Right lobe of liver (tissue), 6 donors: ENCODE data around the gene PET100. TPM values are rescaled to one million over a fixed set of nuclear protein-coding genes. Genes with fewer than 3 reads are reported as not detected.

Experiments
- ATAC-seq, 4 donors: fragments of 200-7000 bp; cut with Tn5 transposase; one replicate each; pipeline ENCODE4 v1.9.1; 2020; ENCODE audit warnings: mild to moderate bottlenecking in 4 of 4, moderate library complexity in 4 of 4
- DNase-seq, 3 donors: peaks; one replicate each; pipeline ENCODE4 v3.0.0-alpha.2; 2020
- H3K27ac ChIP-seq, 3 donors: fragments of 200-600 bp; one replicate each; pipeline ENCODE4 v1.8.0; 2022
- H3K27me3 ChIP-seq, 2 donors: fragments of 200-600 bp; one replicate each; pipeline ENCODE4 v1.8.0; 2022
- H3K36me3 ChIP-seq, 4 donors: fragments of 200-600 bp; sonication (generic) in 1 of 4; one replicate each; pipeline versions ENCODE4 v1.5.1 to v1.8.0; 2017 to 2022; ENCODE audit warnings: control low read depth in 1 of 4
- H3K4me1 ChIP-seq, 4 donors: fragments of 200-600 bp; sonication (generic) in 1 of 4; one replicate each; pipeline versions ENCODE4 v1.5.1 to v1.8.0; 2017 to 2022; ENCODE audit warnings: control low read depth in 1 of 4
- H3K4me3 ChIP-seq, 3 donors: fragments of 200-600 bp; one replicate each; pipeline ENCODE4 v1.8.0; 2022
- H3K9me3 ChIP-seq, 4 donors: fragments of 200-600 bp; sonication (generic) in 1 of 4; one replicate each; pipeline versions ENCODE4 v1.5.1 to v1.8.0; 2017 to 2022; ENCODE audit warnings: control low read depth in 1 of 4
- POLR2A ChIP-seq: fragments of 450-650 bp; IDR thresholded peaks from one replicate; pipeline ENCODE4 v1.6.1; 2017; ENCODE audit warnings: antibody characterized with exemption, mild to moderate bottlenecking
- WGBS: methylation state at CpG from one replicate; pipeline ENCODE4 v1.1.6; 2018; ENCODE audit warnings: low coverage, low lambda C conversion rate; ENCODE audit not compliant: insufficient coverage; ENCODE audit errors: missing lambda C conversion rate; 5-methylcytosine and 5-hydroxymethylcytosine counted together
- intact Hi-C, 2 donors: fragments of 100-400 bp; cut with DNase I; formaldehyde crosslinking; loops; one replicate each; pipeline versions ENCODE4 v1.11.2 to v1.14.1; 2022
- total RNA-seq, 6 experiments: library from RNA; depleted of rRNA in 2 of 6; stranded (reverse); fragments of >200 nt in 2 of 6; fragmentation: NEBNext Ultra II Directional in 3 of 6; extraction: Animal tissue kit (Norgen Biotek cat#: 25700) in 3 of 6; gene quantifications; one replicate each; pipeline versions ENCODE4 v1.1.0 to v1.2.4, GENCODE V29; 2016 to 2023
- TF ChIP-seq, protein P1 (sequence below), 4 donors: fragments of 200-600 bp in 3 of 4; fragments of 450-650 bp in 1 of 4; IDR thresholded peaks; one replicate each; pipeline versions ENCODE4 v1.5.1 to v1.8.0; 2016 to 2022; ENCODE audit warnings: antibody characterized with exemption in 4 of 4, mild to moderate bottlenecking in 2 of 4
- donor health status: DM: no; HTN: yes; CAD: no.
- donor health status: DM: no; HTN: no; CAD: no.
- donor health status: DM: no; HTN: no; CAD: no.
- donor health status: DM: no; HTN: yes; CAD: no.
- donor health status: DM: no; HTN: yes; CAD: no.

The PET100 gene
- total RNA-seq, 6 experiments from 2014 or later = 6.8 to 83.9 (median 56.5) TPM

DNA sequence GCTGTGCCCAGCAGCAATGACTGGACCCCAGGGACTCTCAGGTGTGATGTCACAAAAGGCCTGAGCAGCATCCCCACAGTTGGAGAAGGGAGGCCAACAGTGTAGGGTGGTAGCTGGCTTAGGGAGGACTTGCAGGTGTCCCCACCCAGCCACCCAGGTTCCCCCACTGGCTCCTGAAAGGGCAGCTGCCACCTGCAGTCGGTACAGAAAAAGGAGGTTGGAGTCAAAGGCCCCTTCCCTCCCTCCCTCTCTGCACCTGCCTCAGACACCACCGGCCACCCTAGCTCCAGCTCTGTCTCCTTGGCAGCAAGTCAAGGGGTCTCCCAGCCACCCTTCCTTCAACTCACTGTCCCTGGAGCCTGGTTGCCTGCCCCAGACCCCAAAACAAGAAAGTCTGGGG is 4.1 kb downstream of the PET100 start, which contains the start of gene PCP2:
Gene PCP2, minus strand, starts transcription at position 22 of the 400 bp plus-strand sequence. CDS start 262 bp downstream, outside the sequence.
- Histone ChIP-seq H3K9me3 (no peaks in the 10 kb centered on the region), H3K4me1 (peaks cover 0 to 15% (median under 1%) of the 10 kb centered on the region in 4 donors), H3K36me3 (no peaks in the 10 kb centered on the region), H3K4me3 (no peak within 1 kb of the TSS), H3K27ac (no peak within 1 kb of the TSS), H3K27me3 (no peaks in the 10 kb centered on the region)
- TF ChIP-seq, protein P1, sequence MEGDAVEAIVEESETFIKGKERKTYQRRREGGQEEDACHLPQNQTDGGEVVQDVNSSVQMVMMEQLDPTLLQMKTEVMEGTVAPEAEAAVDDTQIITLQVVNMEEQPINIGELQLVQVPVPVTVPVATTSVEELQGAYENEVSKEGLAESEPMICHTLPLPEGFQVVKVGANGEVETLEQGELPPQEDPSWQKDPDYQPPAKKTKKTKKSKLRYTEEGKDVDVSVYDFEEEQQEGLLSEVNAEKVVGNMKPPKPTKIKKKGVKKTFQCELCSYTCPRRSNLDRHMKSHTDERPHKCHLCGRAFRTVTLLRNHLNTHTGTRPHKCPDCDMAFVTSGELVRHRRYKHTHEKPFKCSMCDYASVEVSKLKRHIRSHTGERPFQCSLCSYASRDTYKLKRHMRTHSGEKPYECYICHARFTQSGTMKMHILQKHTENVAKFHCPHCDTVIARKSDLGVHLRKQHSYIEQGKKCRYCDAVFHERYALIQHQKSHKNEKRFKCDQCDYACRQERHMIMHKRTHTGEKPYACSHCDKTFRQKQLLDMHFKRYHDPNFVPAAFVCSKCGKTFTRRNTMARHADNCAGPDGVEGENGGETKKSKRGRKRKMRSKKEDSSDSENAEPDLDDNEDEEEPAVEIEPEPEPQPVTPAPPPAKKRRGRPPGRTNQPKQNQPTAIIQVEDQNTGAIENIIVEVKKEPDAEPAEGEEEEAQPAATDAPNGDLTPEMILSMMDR (IDR thresholded peaks at IDR 0.05) = no peak
- no CpG with 5 or more reads among the region's 2 CpGs for WGBS
- ATAC-seq (no peak), DNase-seq (no peak)
- intact Hi-C loops = no loop called here

DNA sequence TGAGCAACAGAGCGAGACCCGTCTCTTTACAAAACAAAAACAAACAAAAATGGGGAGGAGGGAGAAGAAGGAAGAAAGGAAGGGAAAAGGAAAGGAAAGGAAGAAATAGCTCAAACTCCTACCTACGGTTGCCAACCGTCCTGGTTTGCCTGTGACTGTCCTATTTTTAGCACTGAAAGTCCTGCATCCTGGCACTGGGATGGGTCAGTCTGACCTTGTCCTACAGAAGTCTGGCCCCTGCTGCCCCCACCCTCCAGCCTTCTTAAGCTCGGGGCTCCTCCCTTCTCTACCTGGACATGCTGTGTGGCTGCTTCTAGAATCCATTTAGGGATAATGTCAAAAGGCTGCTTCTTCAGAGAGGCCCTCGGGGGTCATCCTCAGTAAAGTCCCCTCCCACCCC is 6.1 kb downstream of the PET100 start:
- intact Hi-C loops = no loop called here
- ATAC-seq (no peak), DNase-seq (no peak)
- Histone ChIP-seq H3K27ac (no peak overlapping the region), H3K4me1 (peaks cover 0 to 6% (median 0%) of the 10 kb centered on the region in 4 donors), H3K4me3 (no peak overlapping the region), H3K27me3 (no peaks in the 10 kb centered on the region), H3K36me3 (no peaks in the 10 kb centered on the region), H3K9me3 (no peaks in the 10 kb centered on the region)
- WGBS = 51% methylated on average over 4 of the region's 6 CpGs
- no peak for TF ChIP-seq POLR2A
- TF ChIP-seq, protein P1 (IDR thresholded peaks at IDR 0.05) = no peak

DNA sequence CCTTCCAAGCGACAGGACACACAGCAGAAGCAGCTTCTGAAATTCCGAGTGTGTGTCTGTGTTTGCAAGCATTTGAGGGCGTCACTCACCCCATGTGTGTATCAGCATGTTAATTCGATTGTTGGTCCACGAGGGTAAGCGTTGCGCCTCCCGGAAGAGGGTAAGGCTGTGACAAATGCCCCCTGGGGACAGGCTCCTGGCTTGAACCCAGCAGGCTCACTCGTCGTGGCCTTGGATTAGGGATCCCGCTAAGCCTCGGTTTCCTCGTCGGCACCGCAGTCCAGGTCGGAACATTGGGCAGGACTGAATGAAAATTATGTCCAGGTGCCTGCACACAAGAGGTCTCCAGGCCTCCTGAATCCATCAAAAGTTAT is 6.7 kb downstream of the PET100 start:
- ATAC-seq (no peak), DNase-seq (peak in 1 of 3 donors; percentile 56)
- Histone ChIP-seq H3K27me3 (no peaks in the 10 kb centered on the region), H3K4me3 (peak overlapping the region; percentile 77 to 82 (median 79)), H3K27ac (peak overlapping the region in 1 of 3 donors; percentile 77), H3K36me3 (no peaks in the 10 kb centered on the region), H3K9me3 (no peaks in the 10 kb centered on the region), H3K4me1 (peaks cover 0 to 4% (median 0%) of the 10 kb centered on the region in 4 donors)
- no peak for TF ChIP-seq POLR2A
- TF ChIP-seq, protein P1 (IDR thresholded peaks at IDR 0.05) = no peak
- intact Hi-C loops = no loop called here
- 81% methylated on average over 3 of the region's 16 CpGs for WGBS

DNA sequence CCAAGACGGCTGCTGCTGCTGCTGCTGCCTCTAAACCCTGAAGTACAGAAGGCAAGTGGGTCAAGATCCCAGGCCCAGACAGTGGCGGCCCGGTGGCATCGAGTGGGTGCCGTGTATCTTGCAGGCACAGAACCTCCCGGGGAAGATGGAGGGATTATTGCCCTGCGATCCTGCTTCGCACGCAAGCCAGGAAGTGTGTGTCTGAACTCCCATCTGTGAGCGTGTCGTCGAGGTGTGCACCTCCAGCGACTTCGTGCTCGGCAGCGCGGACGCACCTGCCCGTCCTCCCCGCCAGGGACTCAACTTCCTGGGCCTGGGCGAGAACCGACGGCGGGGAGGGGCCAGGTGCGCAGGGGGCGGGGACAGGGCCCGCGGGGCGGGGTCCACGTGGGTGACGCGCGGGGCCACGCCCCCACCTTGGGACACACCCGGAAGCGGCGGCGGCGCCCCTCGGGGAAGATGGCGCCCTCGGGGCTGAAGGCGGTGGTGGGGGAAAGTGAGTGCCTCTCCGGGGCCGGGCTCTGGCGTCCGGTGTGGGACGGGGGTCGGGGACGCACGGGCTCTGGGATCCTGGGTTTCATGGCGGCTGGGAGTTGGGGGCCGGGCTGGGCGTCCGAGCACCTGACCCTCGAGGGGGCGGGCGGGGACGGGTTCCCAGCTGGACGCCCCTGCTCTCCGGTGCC is 7.2 kb downstream of the PET100 start, which contains the start of gene STXBP2:
Gene STXBP2, plus strand, starts transcription at position 420 of the 683 bp plus-strand sequence. Its CDS starts 40 bp downstream, at position 460.
- TF ChIP-seq, protein P1 (IDR thresholded peaks at IDR 0.05) = peak in 1 of 4 donors; percentile 36
- peak; percentile 45 for TF ChIP-seq POLR2A
- intact Hi-C loops = no loop called here
- no peaks in the 10 kb centered on the region for H3K9me3 ChIP-seq
- no peaks in the 10 kb centered on the region for H3K36me3 ChIP-seq
- ATAC-seq (peak; percentile 92 to 98 (median 96)), DNase-seq (peak; percentile 88 to 90 (median 89))
- WGBS = 8% methylated on average over 11 of the region's 61 CpGs
- peak within 1 kb of the TSS; percentile 77 to 82 (median 79) for H3K4me3 ChIP-seq
- peak within 1 kb of the TSS; percentile 72 to 86 (median 77) for H3K27ac ChIP-seq
- H3K27me3 ChIP-seq = no peaks in the 10 kb centered on the region
- peaks cover 0 to 4% (median 0%) of the 10 kb centered on the region in 4 donors for H3K4me1 ChIP-seq
